Fibroblast of skin of right biceps (primary cell): Measurements from ENCODE around the gene TMEM132A.

Experiments
- DNase-seq: peaks from one replicate; pipeline ENCODE4 v3.0.0-alpha.2; 2013

Gene TMEM132A

GRCh38 chr11:60923326-60923725 is 934 bp upstream of the TMEM132A start:
- DNase-seq = no peak

- DNase-seq = no peak
Measured at GRCh38 chr11:60923800-60924109, 505 bp upstream of the TMEM132A start.

GRCh38 chr11:60924906-60925853 is 920 bp downstream of the TMEM132A start:
- no peak for DNase-seq

- peak; percentile 58 for DNase-seq
Measured at GRCh38 chr11:60925868-60926267, 1.6 kb downstream of the TMEM132A start.

- DNase-seq = no peak
Measured at GRCh38 chr11:60926500-60926899, 2.2 kb downstream of the TMEM132A start.

- DNase-seq = no peak
Measured at GRCh38 chr11:60927061-60927592, 2.9 kb downstream of the TMEM132A start.

- no peak for DNase-seq
Measured at GRCh38 chr11:60927600-60927999, 3.3 kb downstream of the TMEM132A start.

GRCh38 chr11:60928563-60929001 is 4.3 kb downstream of the TMEM132A start:
- no peak for DNase-seq

GRCh38 chr11:60929764-60930163 is 5.5 kb downstream of the TMEM132A start:
- no peak for DNase-seq

- no peak for DNase-seq
Measured at GRCh38 chr11:60930394-60930793, 6.1 kb downstream of the TMEM132A start.

- DNase-seq = no peak
Measured at GRCh38 chr11:60931917-60932316, 7.7 kb downstream of the TMEM132A start.

- no peak for DNase-seq
Measured at GRCh38 chr11:60932605-60933356, 8.5 kb downstream of the TMEM132A start.

GRCh38 chr11:60933416-60934123 is 9.3 kb downstream of the TMEM132A start:
- DNase-seq = no peak

GRCh38 chr11:60934124-60934789 is 10.0 kb downstream of the TMEM132A start:
- DNase-seq = no peak

- no peak for DNase-seq
Measured at GRCh38 chr11:60934790-60935605, 10.7 kb downstream of the TMEM132A start.

- no peak for DNase-seq
Measured at GRCh38 chr11:60935676-60936442, 11.6 kb downstream of the TMEM132A start.

- DNase-seq = no peak
Measured at GRCh38 chr11:60936467-60937143, 12.3 kb downstream of the TMEM132A start.

GRCh38 chr11:60937144-60937527 is 12.9 kb downstream of the TMEM132A start:
- no peak for DNase-seq

- no peak for DNase-seq
Measured at GRCh38 chr11:60937811-60938210, 13.6 kb downstream of the TMEM132A start.

GRCh38 chr11:60938500-60938899 is 14.2 kb downstream of the TMEM132A start:
- no peak for DNase-seq
